ENCODE measurements around the gene SLC1A7. TPM values are rescaled to one million over a fixed set of nuclear protein-coding genes. Genes with fewer than 3 reads are reported as not detected.

SLC1A7 gene
- total RNA-seq, 1 donor from 2014 or later = not detected

DNA sequence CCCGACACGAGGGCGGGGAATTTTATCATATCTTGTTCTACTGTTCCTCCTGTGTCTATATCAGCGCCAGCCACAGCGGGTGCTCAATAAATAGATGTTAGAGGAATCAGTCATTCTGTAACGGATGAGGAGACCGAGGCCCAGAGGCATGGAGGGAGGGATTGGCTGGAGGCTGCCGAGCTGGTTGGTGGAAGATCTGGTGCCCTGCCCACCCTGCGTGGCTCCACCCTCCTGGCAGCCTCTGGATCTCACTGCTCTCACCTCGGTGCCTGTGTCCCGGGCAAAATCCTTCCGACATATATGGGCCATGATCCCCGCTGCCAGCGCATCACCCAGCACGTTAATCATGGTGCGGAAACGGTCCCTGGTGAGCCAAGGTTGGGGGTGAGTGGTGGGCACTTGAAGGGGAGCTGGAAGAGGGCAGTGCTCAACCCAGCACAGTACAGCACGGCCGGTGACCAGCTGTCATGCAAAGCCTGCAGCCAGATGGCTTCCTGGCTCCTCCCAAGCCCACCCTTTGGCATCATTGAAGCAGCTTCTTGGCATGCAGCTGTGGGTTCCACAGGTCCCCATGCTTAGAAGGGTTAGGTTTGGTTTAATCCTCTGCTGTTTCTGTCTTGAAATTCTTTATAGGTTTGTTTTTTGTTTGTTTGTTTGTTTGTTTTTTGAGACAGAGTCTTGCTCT is 53.7 kb downstream of the SLC1A7 start:
- H3K27me3 ChIP-seq (ENCODE audit: control insufficient read depth, insufficient read depth, low read length) = no peaks in the 10 kb centered on the region
- TF ChIP-seq, protein P1, sequence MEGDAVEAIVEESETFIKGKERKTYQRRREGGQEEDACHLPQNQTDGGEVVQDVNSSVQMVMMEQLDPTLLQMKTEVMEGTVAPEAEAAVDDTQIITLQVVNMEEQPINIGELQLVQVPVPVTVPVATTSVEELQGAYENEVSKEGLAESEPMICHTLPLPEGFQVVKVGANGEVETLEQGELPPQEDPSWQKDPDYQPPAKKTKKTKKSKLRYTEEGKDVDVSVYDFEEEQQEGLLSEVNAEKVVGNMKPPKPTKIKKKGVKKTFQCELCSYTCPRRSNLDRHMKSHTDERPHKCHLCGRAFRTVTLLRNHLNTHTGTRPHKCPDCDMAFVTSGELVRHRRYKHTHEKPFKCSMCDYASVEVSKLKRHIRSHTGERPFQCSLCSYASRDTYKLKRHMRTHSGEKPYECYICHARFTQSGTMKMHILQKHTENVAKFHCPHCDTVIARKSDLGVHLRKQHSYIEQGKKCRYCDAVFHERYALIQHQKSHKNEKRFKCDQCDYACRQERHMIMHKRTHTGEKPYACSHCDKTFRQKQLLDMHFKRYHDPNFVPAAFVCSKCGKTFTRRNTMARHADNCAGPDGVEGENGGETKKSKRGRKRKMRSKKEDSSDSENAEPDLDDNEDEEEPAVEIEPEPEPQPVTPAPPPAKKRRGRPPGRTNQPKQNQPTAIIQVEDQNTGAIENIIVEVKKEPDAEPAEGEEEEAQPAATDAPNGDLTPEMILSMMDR (IDR thresholded peaks at IDR 0.05; ENCODE audit: insufficient read depth, low read length, poor library complexity, severe bottlenecking) = no peak
- no peak for DNase-seq (ENCODE audit: low read depth)
- H3K36me3 ChIP-seq (ENCODE audit: control insufficient read depth, insufficient read depth, low read length) = no peaks in the 10 kb centered on the region
- H3K4me3 ChIP-seq (ENCODE audit: low read depth, low read length) = no peak overlapping the region

DNA sequence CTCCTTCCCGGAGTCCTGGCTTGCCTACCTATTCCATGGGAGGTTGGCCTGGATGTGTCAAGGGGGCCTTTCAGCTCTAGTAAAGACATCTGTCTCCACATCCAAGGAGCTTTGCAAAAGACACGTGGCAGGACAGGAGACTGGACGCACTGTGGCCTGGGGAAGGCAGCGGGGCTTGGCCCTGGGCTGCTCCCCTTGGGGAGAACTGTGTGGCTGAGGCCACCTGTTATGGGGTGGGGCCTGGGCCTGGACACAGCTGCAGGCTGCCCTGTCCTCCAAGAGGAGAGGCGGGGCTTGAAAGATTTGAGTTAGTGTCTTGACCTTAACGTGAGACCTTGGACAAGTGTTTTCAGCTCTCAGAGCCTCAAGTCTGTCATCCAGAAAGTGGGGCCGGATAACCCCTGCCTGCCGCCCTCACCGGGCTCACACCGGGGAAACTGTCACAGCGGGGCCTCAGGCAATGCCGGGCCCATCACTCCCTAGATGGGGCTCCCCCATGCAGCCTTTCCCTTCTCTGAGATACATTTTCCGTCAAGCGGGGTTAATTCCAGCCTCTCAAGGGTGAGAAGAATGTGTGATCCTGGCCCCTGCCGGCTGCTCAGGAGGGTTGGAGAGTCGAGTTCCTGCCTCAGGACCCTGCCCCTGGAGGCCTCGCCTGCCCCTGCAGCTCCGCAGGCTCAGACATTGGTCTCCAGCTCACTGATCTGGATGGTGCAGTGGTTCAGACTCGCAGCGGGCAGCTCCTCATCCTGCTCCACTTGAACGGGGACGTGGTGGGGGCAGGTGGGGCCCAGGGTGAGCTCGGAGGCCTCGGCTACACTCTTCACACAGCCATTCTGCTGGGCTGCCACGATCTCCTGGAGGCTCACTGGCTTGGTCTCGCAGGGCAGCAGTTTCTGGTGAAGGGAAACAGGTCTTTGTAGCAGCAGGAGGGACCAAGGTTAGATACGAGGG is 54.8 kb downstream of the SLC1A7 start:
- no peak for DNase-seq (ENCODE audit: low read depth)
- Histone ChIP-seq H3K36me3 (ENCODE audit: control insufficient read depth, insufficient read depth, low read length) (no peaks in the 10 kb centered on the region), H3K4me3 (ENCODE audit: low read depth, low read length) (no peak overlapping the region), H3K27me3 (ENCODE audit: control insufficient read depth, insufficient read depth, low read length) (no peaks in the 10 kb centered on the region)
- TF ChIP-seq, protein P1 (IDR thresholded peaks at IDR 0.05; ENCODE audit: insufficient read depth, low read length, poor library complexity, severe bottlenecking) = no peak

DNA sequence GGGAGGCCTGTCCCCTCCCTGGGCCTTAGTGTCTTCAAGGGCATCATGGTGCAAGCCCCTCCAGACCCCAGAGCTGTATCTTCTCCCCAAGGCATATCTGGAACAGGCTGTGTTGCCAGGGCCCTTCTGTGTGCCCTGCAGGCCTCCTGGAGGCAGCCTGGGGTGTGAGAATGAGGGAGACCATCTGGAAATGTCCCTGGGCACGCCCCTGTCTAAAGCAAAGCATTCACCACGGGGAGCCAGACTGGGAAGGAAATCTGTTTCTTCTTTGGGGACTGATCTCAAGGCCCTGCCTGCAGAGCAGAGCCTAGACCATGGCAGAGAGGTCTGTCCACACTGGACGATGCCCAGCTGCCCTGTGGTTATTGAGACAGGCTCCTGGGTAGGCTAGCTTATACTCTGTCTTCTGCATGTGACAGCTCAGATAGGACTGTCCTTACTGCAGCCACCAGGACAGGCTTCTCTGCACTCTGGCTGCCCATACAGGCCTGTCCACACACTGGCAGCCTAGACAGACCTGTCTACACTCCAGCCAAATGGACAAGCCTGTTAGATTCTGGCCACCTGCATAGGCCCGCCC is 55.9 kb downstream of the SLC1A7 start:
- no peaks in the 10 kb centered on the region for H3K36me3 ChIP-seq (ENCODE audit: control insufficient read depth, insufficient read depth, low read length)
- TF ChIP-seq, protein P1 (IDR thresholded peaks at IDR 0.05; ENCODE audit: insufficient read depth, low read length, poor library complexity, severe bottlenecking) = no peak
- no peak overlapping the region for H3K4me3 ChIP-seq (ENCODE audit: low read depth, low read length)
- no peak for DNase-seq (ENCODE audit: low read depth)
- no peaks in the 10 kb centered on the region for H3K27me3 ChIP-seq (ENCODE audit: control insufficient read depth, insufficient read depth, low read length)

DNA sequence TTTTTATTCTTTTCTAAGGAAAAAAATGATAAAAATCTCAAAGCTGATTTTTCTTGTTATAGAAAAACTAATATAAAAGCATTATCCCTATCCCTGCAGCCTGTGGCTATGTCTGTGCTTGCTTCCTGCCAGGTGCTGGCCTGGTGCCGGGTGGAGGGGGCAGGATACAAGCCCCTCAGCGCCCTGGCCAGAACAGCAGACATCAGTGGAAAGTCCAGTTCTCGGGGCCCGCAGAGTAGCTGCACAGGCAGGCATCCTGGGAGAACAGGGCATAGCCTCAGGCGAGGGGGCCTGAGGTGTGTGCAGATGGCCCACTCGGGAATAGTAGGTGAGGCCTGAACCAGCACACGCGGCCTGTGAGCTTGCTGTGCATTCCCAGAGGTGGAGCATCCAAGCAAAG is 57.0 kb downstream of the SLC1A7 start:
- Histone ChIP-seq H3K27me3 (ENCODE audit: control insufficient read depth, insufficient read depth, low read length) (no peaks in the 10 kb centered on the region), H3K4me3 (ENCODE audit: low read depth, low read length) (no peak overlapping the region), H3K36me3 (ENCODE audit: control insufficient read depth, insufficient read depth, low read length) (no peaks in the 10 kb centered on the region)
- no peak for DNase-seq (ENCODE audit: low read depth)
- TF ChIP-seq, protein P1 (IDR thresholded peaks at IDR 0.05; ENCODE audit: insufficient read depth, low read length, poor library complexity, severe bottlenecking) = no peak

DNA sequence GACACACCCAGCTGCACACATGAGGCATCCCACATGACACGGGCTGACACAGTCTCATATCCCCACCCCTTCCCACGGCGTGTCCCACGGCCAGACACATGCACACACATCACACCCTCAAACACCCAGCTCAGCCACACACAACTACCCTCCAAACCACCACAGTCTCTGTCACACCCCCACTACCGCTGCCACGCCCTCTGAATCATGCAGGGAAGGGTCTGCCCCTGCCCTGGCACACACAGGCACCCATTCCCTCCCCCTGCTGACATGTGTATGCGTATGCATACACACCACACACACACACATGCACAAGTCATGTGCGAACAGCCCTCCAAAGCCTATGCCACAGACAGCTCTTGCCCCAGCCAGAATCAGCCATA is 57.9 kb downstream of the SLC1A7 start:
- no peaks in the 10 kb centered on the region for H3K36me3 ChIP-seq (ENCODE audit: control insufficient read depth, insufficient read depth, low read length)
- H3K4me3 ChIP-seq (ENCODE audit: low read depth, low read length) = no peak overlapping the region
- DNase-seq (ENCODE audit: low read depth) = no peak
- TF ChIP-seq, protein P1 (IDR thresholded peaks at IDR 0.05; ENCODE audit: insufficient read depth, low read length, poor library complexity, severe bottlenecking) = no peak
- no peaks in the 10 kb centered on the region for H3K27me3 ChIP-seq (ENCODE audit: control insufficient read depth, insufficient read depth, low read length)
